Mesenchymal stem cell (in vitro differentiated cells and primary cell): Measurements from ENCODE around the gene CYP26A1.
A peak's percentile ranks its signal among the peaks of the same experiment; 100 is the strongest.

Experiments
- DNase-seq: peaks from one replicate; pipeline ENCODE4 v3.0.0-alpha.2; 2013
- H2AFZ ChIP-seq: one replicate; pipeline ENCODE4 v1.6.1; 2013; ENCODE audit warnings: low read depth, mild to moderate bottlenecking, control low read depth, inconsistent platforms, low read length, moderate library complexity
- H2AK5ac ChIP-seq: 2 replicates; pipeline ENCODE4 v1.6.1; 2013; ENCODE audit warnings: low read length, moderate library complexity, mild to moderate bottlenecking, inconsistent platforms; ENCODE audit not compliant: severe bottlenecking
- H2BK120ac ChIP-seq: one replicate; pipeline ENCODE4 v1.6.1; 2013; ENCODE audit warnings: low read depth, mild to moderate bottlenecking, inconsistent platforms, low read length, moderate library complexity
- H2BK12ac ChIP-seq, 2 experiments: one replicate each; pipeline ENCODE4 v1.6.1; 2013; ENCODE audit warnings: inconsistent platforms in 2 of 2, low read length in 2 of 2, mild to moderate bottlenecking in 2 of 2, moderate library complexity in 2 of 2, control low read depth in 1 of 2
- H2BK15ac ChIP-seq: one replicate; pipeline ENCODE4 v1.6.1; 2013; ENCODE audit warnings: mild to moderate bottlenecking, low read depth, inconsistent platforms; ENCODE audit not compliant: poor library complexity, severe bottlenecking
- H2BK5ac ChIP-seq: 2 replicates; pipeline ENCODE4 v1.6.1; 2013; ENCODE audit warnings: low read depth, mild to moderate bottlenecking, low read length, control low read depth, inconsistent platforms; ENCODE audit not compliant: poor library complexity, severe bottlenecking
- H3K14ac ChIP-seq, 2 experiments: one replicate each; pipeline ENCODE4 v1.6.1; 2013; ENCODE audit warnings: inconsistent platforms in 2 of 2, low read length in 2 of 2, control low read depth in 1 of 2, mild to moderate bottlenecking in 1 of 2, moderate library complexity in 1 of 2
- H3K18ac ChIP-seq, 2 experiments: one replicate each; pipeline ENCODE4 v1.6.1; 2013; ENCODE audit warnings: inconsistent platforms in 2 of 2, low read length in 2 of 2, control low read depth in 1 of 2, low read depth in 1 of 2, mild to moderate bottlenecking in 1 of 2
- H3K23ac ChIP-seq, 2 experiments: one replicate each; pipeline ENCODE4 v1.6.1; 2013; ENCODE audit warnings: inconsistent platforms in 2 of 2, low read length in 2 of 2, mild to moderate bottlenecking in 2 of 2, moderate library complexity in 2 of 2, control low read depth in 1 of 2
- H3K27ac ChIP-seq: 2 replicates; pipeline ENCODE4 v1.5.1; 2013; ENCODE audit warnings: mild to moderate bottlenecking, moderate library complexity, low read length, control low read depth, inconsistent platforms; ENCODE audit not compliant: poor library complexity, severe bottlenecking
- H3K27me3 ChIP-seq, 2 experiments: 2 replicates each; pipeline versions ENCODE4 v1.6.1 to v1.7.0; 2013; ENCODE audit warnings: low read length in 2 of 2, mild to moderate bottlenecking in 2 of 2, moderate library complexity in 2 of 2, control low read depth in 1 of 2, inconsistent platforms in 1 of 2; ENCODE audit not compliant: control insufficient read depth in 1 of 2, insufficient read depth in 1 of 2
- H3K36me3 ChIP-seq, 2 experiments: 2 replicates each; pipeline versions ENCODE4 v1.6.1 to v1.7.0; 2013; ENCODE audit warnings: low read length in 2 of 2, control low read depth in 1 of 2, inconsistent platforms in 1 of 2, low read depth in 1 of 2, mild to moderate bottlenecking in 1 of 2; ENCODE audit not compliant: insufficient read depth in 2 of 2, control insufficient read depth in 1 of 2
- H3K4ac ChIP-seq, 2 experiments: one replicate each; pipeline ENCODE4 v1.6.1; 2013; ENCODE audit warnings: inconsistent platforms in 2 of 2, low read length in 2 of 2, mild to moderate bottlenecking in 2 of 2, moderate library complexity in 2 of 2, control low read depth in 1 of 2, low read depth in 1 of 2
- H3K4me1 ChIP-seq: 2 replicates; pipeline ENCODE4 v1.6.1; 2013; ENCODE audit warnings: low read depth, low read length, control low read depth; ENCODE audit not compliant: control insufficient read depth, insufficient read depth
- H3K4me2 ChIP-seq: 2 replicates; pipeline ENCODE4 v1.6.1; 2013; ENCODE audit warnings: low read length, mild to moderate bottlenecking, inconsistent platforms; ENCODE audit not compliant: poor library complexity, severe bottlenecking
- H3K4me3 ChIP-seq, 2 experiments: 2 replicates each; pipeline versions ENCODE4 v1.5.1 to v1.7.0; 2013; ENCODE audit warnings: low read length in 2 of 2, mild to moderate bottlenecking in 2 of 2, control low read depth in 1 of 2, low read depth in 1 of 2; ENCODE audit not compliant: insufficient read depth in 1 of 2
- H3K79me1 ChIP-seq: replicated peaks from 2 replicates; pipeline ENCODE4 v1.6.1; 2013; ENCODE audit warnings: mild to moderate bottlenecking, control low read depth, low read length, inconsistent platforms; ENCODE audit not compliant: poor library complexity, severe bottlenecking
- H3K9ac ChIP-seq: 2 replicates; pipeline ENCODE4 v1.7.0; 2013; ENCODE audit warnings: mild to moderate bottlenecking, low read length, moderate library complexity
- H3K9me3 ChIP-seq: 2 replicates; pipeline ENCODE4 v1.7.0; 2013; ENCODE audit warnings: mild to moderate bottlenecking, low read length; ENCODE audit not compliant: control insufficient read depth
- H4K8ac ChIP-seq: one replicate; pipeline ENCODE4 v1.6.1; 2013; ENCODE audit warnings: inconsistent platforms, mild to moderate bottlenecking, low read length, moderate library complexity
- H4K91ac ChIP-seq: one replicate; pipeline ENCODE4 v1.6.1; 2013; ENCODE audit warnings: mild to moderate bottlenecking, low read length, inconsistent platforms
- WGBS: methylation state at CpG from one replicate; pipeline ENCODE4 v1.1.7; 2013; ENCODE audit warnings: mixed read lengths; 5-methylcytosine and 5-hydroxymethylcytosine counted together

The CYP26A1 gene

DNA sequence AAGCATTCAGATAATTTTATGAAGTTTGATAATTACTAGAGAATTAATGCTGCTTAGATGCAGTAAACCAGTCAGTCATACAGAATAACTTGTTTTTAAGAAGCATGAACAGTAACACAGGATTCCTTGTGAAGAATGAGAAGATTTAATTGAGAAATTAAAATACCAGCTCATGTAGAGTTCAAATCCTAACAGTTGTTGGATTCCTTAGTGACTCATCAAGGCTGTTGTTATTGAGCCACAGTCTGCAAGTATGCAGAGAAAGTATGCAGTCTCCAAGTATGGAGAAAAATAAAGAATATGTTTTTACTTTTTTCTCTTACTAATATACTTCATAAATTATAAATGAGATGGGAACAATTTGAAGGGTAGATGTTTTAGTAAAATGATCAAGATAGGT is 43.3 kb upstream of the CYP26A1 start:
- H2BK15ac ChIP-seq: no peak overlapping the region
- no peak overlapping the region for H2AFZ ChIP-seq
- H3K23ac ChIP-seq: no peak overlapping the region
- H4K8ac ChIP-seq: no peak overlapping the region
- H3K9ac ChIP-seq: peak overlapping the region; percentile 47
- H2AK5ac ChIP-seq: no peak overlapping the region
- no peak overlapping the region for H2BK5ac ChIP-seq
- no peak overlapping the region for H3K4ac ChIP-seq
- H3K14ac ChIP-seq: no peak overlapping the region
- H3K9me3 ChIP-seq: peaks cover 5% of the 10 kb centered on the region
- no peaks in the 10 kb centered on the region for H3K27me3 ChIP-seq
- H3K4me3 ChIP-seq: no peak overlapping the region
- DNase-seq: peak; percentile 71
- H3K27ac ChIP-seq: no peak overlapping the region
- H3K4me1 ChIP-seq: peaks cover 5% of the 10 kb centered on the region
- no peaks in the 10 kb centered on the region for H3K36me3 ChIP-seq
- no peak overlapping the region for H3K18ac ChIP-seq
- no peak overlapping the region for H4K91ac ChIP-seq
- no peak overlapping the region for H3K4me2 ChIP-seq
- H3K79me1 ChIP-seq: no peaks in the 10 kb centered on the region
- H2BK12ac ChIP-seq: no peak overlapping the region
- no peak overlapping the region for H2BK120ac ChIP-seq

GRCh38 chr10:93032105-93032808 is 41.4 kb upstream of the CYP26A1 start:
- Histone ChIP-seq H4K91ac (no peak overlapping the region), H3K9me3 (peaks cover 5% of the 10 kb centered on the region), H2AFZ (no peak overlapping the region), H2BK5ac (no peak overlapping the region), H3K23ac (no peak overlapping the region), H2BK120ac (no peak overlapping the region), H3K36me3 (no peaks in the 10 kb centered on the region), H4K8ac (no peak overlapping the region), H3K27me3 (no peaks in the 10 kb centered on the region), H3K4me3 (no peak overlapping the region), H3K18ac (no peak overlapping the region), H2BK15ac (no peak overlapping the region), H3K14ac (peak overlapping the region in 1 of 2 experiments; percentile 79), H3K27ac (no peak overlapping the region), H3K4ac (no peak overlapping the region), H2BK12ac (no peak overlapping the region), H3K4me1 (peaks cover 5% of the 10 kb centered on the region), H3K79me1 (no peaks in the 10 kb centered on the region), H2AK5ac (no peak overlapping the region), H3K4me2 (no peak overlapping the region), H3K9ac (no peak overlapping the region)
- WGBS: 98% methylated on average over 5 of the region's 5 CpGs
- no peak for DNase-seq

GRCh38 chr10:93032809-93033137 is 40.9 kb upstream of the CYP26A1 start:
- no peak for DNase-seq
- no peak overlapping the region for H3K14ac ChIP-seq
- no peak overlapping the region for H2AK5ac ChIP-seq
- H3K27me3 ChIP-seq: no peaks in the 10 kb centered on the region
- H2AFZ ChIP-seq: no peak overlapping the region
- no peak overlapping the region for H3K27ac ChIP-seq
- H3K4me2 ChIP-seq: no peak overlapping the region
- no peak overlapping the region for H4K8ac ChIP-seq
- no peaks in the 10 kb centered on the region for H3K79me1 ChIP-seq
- H2BK120ac ChIP-seq: no peak overlapping the region
- H3K23ac ChIP-seq: no peak overlapping the region
- 94% methylated on average over 1 of the region's 1 CpG for WGBS
- no peaks in the 10 kb centered on the region for H3K36me3 ChIP-seq
- peaks cover 5% of the 10 kb centered on the region for H3K4me1 ChIP-seq
- H3K18ac ChIP-seq: no peak overlapping the region
- no peak overlapping the region for H2BK5ac ChIP-seq
- H3K4ac ChIP-seq: no peak overlapping the region
- no peak overlapping the region for H4K91ac ChIP-seq
- H2BK15ac ChIP-seq: no peak overlapping the region
- H3K9ac ChIP-seq: no peak overlapping the region
- no peak overlapping the region for H2BK12ac ChIP-seq
- no peak overlapping the region for H3K4me3 ChIP-seq
- peaks cover 1% of the 10 kb centered on the region for H3K9me3 ChIP-seq

GRCh38 chr10:93034426-93034825 is 39.3 kb upstream of the CYP26A1 start:
- Histone ChIP-seq H2BK15ac (no peak overlapping the region), H3K14ac (no peak overlapping the region), H3K79me1 (no peaks in the 10 kb centered on the region), H3K9ac (no peak overlapping the region), H4K8ac (no peak overlapping the region), H3K4me3 (no peak overlapping the region), H2BK120ac (no peak overlapping the region), H3K4me2 (no peak overlapping the region), H3K9me3 (no peaks in the 10 kb centered on the region), H3K18ac (no peak overlapping the region), H2BK12ac (no peak overlapping the region), H3K27me3 (no peaks in the 10 kb centered on the region), H3K27ac (no peak overlapping the region), H3K4ac (no peak overlapping the region), H2AK5ac (no peak overlapping the region), H3K36me3 (no peaks in the 10 kb centered on the region), H4K91ac (no peak overlapping the region), H3K23ac (no peak overlapping the region), H2BK5ac (no peak overlapping the region), H2AFZ (no peak overlapping the region), H3K4me1 (peaks cover 5% of the 10 kb centered on the region)
- no peak for DNase-seq
- whole genome bisulfite sequencing: no CpG with 5 or more reads among the region's 1 CpG
